Endothelial cell of umbilical vein (primary cell): ENCODE results near the gene OR52K1. TPM values are rescaled to one million over a fixed set of nuclear protein-coding genes. Genes with fewer than 3 reads are reported as not detected.

Experiments used
- BruUV-seq: library from RNA; stranded (reverse); fragments of 400-500 nt; replicated peaks from 2 replicates; lab custom pipeline; 2021; lab: Mats Ljungman, UMichigan
- CTCF ChIA-PET: fragments of 300-600, 350-600 bp; sonication (Branson Sonifier 250); formaldehyde crosslinking; loops from one replicate; lab custom pipeline; 2021; ENCODE audit warnings: antibody characterized with exemption, inconsistent platforms; lab: Charles Lee
- POLR2A ChIA-PET: fragments of 300-600, 350-600 bp; sonication (Branson Sonifier 250); formaldehyde crosslinking; loops from one replicate; lab custom pipeline; 2021; ENCODE audit warnings: antibody characterized with exemption, inconsistent platforms; lab: Charles Lee
- DNase-seq: peaks from one replicate; pipeline ENCODE4 v3.0.0-alpha.2; 2011; ENCODE audit warnings: low read depth, low spot score
- FAIRE-seq: peaks from 2 replicates; lab custom pipeline; 2011; peaks lifted over from hg19 to GRCh38; lab: Jason Lieb, UNC
- H2AFZ ChIP-seq: 2 replicates; pipeline ENCODE4 v1.6.0; 2012; ENCODE audit warnings: low read depth, low read length, control low read depth, inconsistent platforms
- H3K27ac ChIP-seq: 2 replicates; pipeline ENCODE4 v1.5.1; 2011; ENCODE audit warnings: low read depth, mild to moderate bottlenecking, control low read depth, low read length, moderate library complexity; ENCODE audit not compliant: insufficient read depth
- H3K27me3 ChIP-seq, 2 experiments: 2 replicates each; pipeline versions ENCODE4 v1.6.0 to v1.6.1; 2011; ENCODE audit warnings: low read length in 2 of 2, mixed read lengths in 1 of 2; ENCODE audit not compliant: control insufficient read depth in 2 of 2, insufficient read depth in 2 of 2
- H3K36me3 ChIP-seq, 2 experiments: 2 replicates in 1 of 2; 3 replicates in 1 of 2; pipeline ENCODE4 v1.5.1; 2011; ENCODE audit warnings: low read length in 2 of 2, mild to moderate bottlenecking in 1 of 2, moderate library complexity in 1 of 2; ENCODE audit not compliant: control insufficient read depth in 2 of 2, insufficient read depth in 2 of 2; ENCODE audit errors: extremely low read depth in 1 of 2
- H3K4me1 ChIP-seq: 3 replicates; pipeline ENCODE4 v1.5.1; 2011; ENCODE audit warnings: mild to moderate bottlenecking, low read length; ENCODE audit not compliant: control insufficient read depth, insufficient read depth; ENCODE audit errors: extremely low read depth
- H3K4me2 ChIP-seq: 2 replicates; pipeline ENCODE4 v1.6.1; 2011; ENCODE audit warnings: low read length, control low read depth, mixed read lengths; ENCODE audit not compliant: insufficient read depth
- H3K4me3 ChIP-seq, 3 experiments: fragments of 200-600 bp in 1 of 3; sonication (generic), shearing (Covaris generic) in 1 of 3; replicated peaks in 1 of 3; 2 replicates each; pipeline ENCODE4 v1.5.1; 2011 to 2016; ENCODE audit warnings: control low read depth in 3 of 3, low read length in 3 of 3, mild to moderate bottlenecking in 2 of 3, inconsistent platforms in 1 of 3, low read depth in 1 of 3, moderate library complexity in 1 of 3; ENCODE audit not compliant: insufficient read depth in 1 of 3
- H3K79me2 ChIP-seq: 2 replicates; pipeline ENCODE4 v1.6.0; 2012; ENCODE audit warnings: low read length, inconsistent platforms; ENCODE audit not compliant: control insufficient read depth, insufficient read depth
- H3K9ac ChIP-seq: replicated peaks from 2 replicates; pipeline ENCODE3; 2011; ENCODE audit warnings: low read length, control low read depth; ENCODE audit not compliant: insufficient read depth; ENCODE audit errors: extremely low read depth
- H3K9me1 ChIP-seq: replicated peaks from 3 replicates; pipeline ENCODE4 v1.6.0; 2011; ENCODE audit warnings: mild to moderate bottlenecking, low read length; ENCODE audit not compliant: control insufficient read depth, insufficient read depth; ENCODE audit errors: extremely low read depth
- H3K9me3 ChIP-seq: replicated peaks from 2 replicates; pipeline ENCODE4 v1.5.1; 2012; ENCODE audit warnings: low read length, inconsistent platforms; ENCODE audit not compliant: control insufficient read depth, insufficient read depth
- H4K20me1 ChIP-seq: replicated peaks from 2 replicates; pipeline ENCODE3; 2011; ENCODE audit warnings: mild to moderate bottlenecking, low read length; ENCODE audit not compliant: control insufficient read depth, insufficient read depth; ENCODE audit errors: extremely low read depth
- CTCF ChIP-seq, 2 donors: IDR thresholded peaks; 1 replicate in 1 of 2; 2 replicates in 1 of 2; pipeline ENCODE4 v1.5.1; 2011; ENCODE audit warnings: low read length in 2 of 2, mild to moderate bottlenecking in 2 of 2, moderate library complexity in 2 of 2, control low read depth in 1 of 2, inconsistent platforms in 1 of 2, low read depth in 1 of 2; ENCODE audit not compliant: insufficient read depth in 1 of 2; ENCODE audit errors: extremely low read depth in 1 of 2
- EZH2 ChIP-seq: IDR thresholded peaks from 2 replicates; pipeline ENCODE4 v1.6.1; 2012; ENCODE audit warnings: borderline replicate concordance, low read depth, mild to moderate bottlenecking, moderate library complexity, low read length, inconsistent platforms; ENCODE audit not compliant: severe bottlenecking
- FOS ChIP-seq: IDR thresholded peaks from 2 replicates; pipeline ENCODE4 v1.6.1; 2011; ENCODE audit warnings: mild to moderate bottlenecking, low read length, moderate library complexity, borderline replicate concordance; ENCODE audit not compliant: insufficient read depth
- JUN ChIP-seq: IDR thresholded peaks from 2 replicates; pipeline ENCODE4 v1.6.1; 2011; ENCODE audit warnings: borderline replicate concordance, low read depth; ENCODE audit not compliant: insufficient read length, insufficient read depth
- MAX ChIP-seq: IDR thresholded peaks from 2 replicates; pipeline ENCODE4 v1.6.1; 2011; ENCODE audit not compliant: insufficient read depth, insufficient read length
- MYC ChIP-seq: IDR thresholded peaks from one replicate; pipeline ENCODE4 v1.6.1; 2011; ENCODE audit warnings: mild to moderate bottlenecking, low read depth, low read length
- POLR2A ChIP-seq: IDR thresholded peaks from 2 replicates; pipeline ENCODE4 v1.6.1; 2012; ENCODE audit warnings: low read depth, mild to moderate bottlenecking, control low read depth, low read length
- POLR2AphosphoS5 ChIP-seq: IDR thresholded peaks from 2 replicates; pipeline ENCODE4 v1.6.1; 2012; ENCODE audit warnings: low read depth, mild to moderate bottlenecking, control low read depth, low read length, moderate library complexity; ENCODE audit not compliant: insufficient read depth
- dilution Hi-C: fragments of 300-500 bp; cut with MboI; formaldehyde crosslinking; loops from one replicate; pipeline ENCODE4 v1.15.0; 2019; ENCODE audit warnings: low sequenced_read_pairs; ENCODE audit not compliant: extremely low pct_ligation_motif_present
- intact Hi-C: fragments of 100-400 bp; cut with micrococcal nuclease; formaldehyde crosslinking; loops from one replicate; pipeline ENCODE4 v1.10.0; 2022
- polyA plus RNA-seq, 4 experiments: library from polyadenylated mRNA; depleted of rRNA in 3 of 4; stranded (reverse) in 3 of 4; unstranded in 1 of 4; fragments of >200 nt; gene quantifications; 2 replicates each; pipeline versions ENCODE4 v1.2.1 to v1.2.3, GENCODE V29; 2011 to 2012; ENCODE audit warnings: missing spikeins in 1 of 4
- total RNA-seq: library from RNA; stranded (reverse); gene quantifications from 2 replicates; pipeline ENCODE4 v1.2.3, GENCODE V29; 2021

Gene OR52K1
- total and polyA plus RNA-seq, 2 donors (not counting 3 experiments of a cell fraction or from before 2014, with no cell fraction given) = not detected

- CTCF ChIA-PET = no interaction called here
Observed at GRCh38 chr11:4466131-4466870, 16.1 kb upstream of the OR52K1 start.

GRCh38 chr11:4466871-4467442 is 15.5 kb upstream of the OR52K1 start:
- FAIRE-seq = no peak
- no peak overlapping the region for H3K27ac ChIP-seq
- intact Hi-C loops = no loop called here

More at GRCh38 chr11:4466131-4466870, 16.1 kb upstream of the OR52K1 start:
- no peak for FAIRE-seq
- Histone ChIP-seq H3K27ac (no peak overlapping the region), H3K4me3 (no peak overlapping the region), H2AFZ (no peak overlapping the region), H3K9me3 (no peaks in the 10 kb centered on the region), H3K9me1 (no peaks in the 10 kb centered on the region), H4K20me1 (no peaks in the 10 kb centered on the region), H3K4me2 (no peak overlapping the region), H3K79me2 (no peaks in the 10 kb centered on the region), H3K36me3 (no peaks in the 10 kb centered on the region), H3K4me1 (no peaks in the 10 kb centered on the region), H3K9ac (no peak overlapping the region), H3K27me3 (no peaks in the 10 kb centered on the region)
- BruUV-seq = no TSS peak
- POLR2A ChIA-PET = no interaction called here
- intact Hi-C loops (no loop called here), dilution Hi-C loops (no loop called here)
- no peak for TF ChIP-seq JUN
- no peak for TF ChIP-seq MYC
- no peak for TF ChIP-seq EZH2
- no peak for TF ChIP-seq MAX
- no peak for TF ChIP-seq POLR2A
- TF ChIP-seq FOS = no peak
- no peak for DNase-seq

More at GRCh38 chr11:4466871-4467442, 15.5 kb upstream of the OR52K1 start:
- Histone ChIP-seq H3K4me2 (no peak overlapping the region), H4K20me1 (no peaks in the 10 kb centered on the region), H3K4me3 (no peak overlapping the region), H3K27me3 (peaks cover 0 to 4% of the 10 kb centered on the region in 2 experiments), H2AFZ (no peak overlapping the region), H3K9me3 (no peaks in the 10 kb centered on the region), H3K79me2 (no peaks in the 10 kb centered on the region), H3K9me1 (no peaks in the 10 kb centered on the region), H3K9ac (no peak overlapping the region), H3K36me3 (no peaks in the 10 kb centered on the region), H3K4me1 (no peaks in the 10 kb centered on the region)
- dilution Hi-C loops = no loop called here
- POLR2A ChIA-PET = no interaction called here
- CTCF ChIA-PET = no interaction called here
- no peak for TF ChIP-seq CTCF (IDR thresholded peaks at IDR 0.05; ENCODE audit: extremely low read depth in 1 of 2, insufficient read depth in 1 of 2, low read depth in 1 of 2, low read length in 2 of 2)
- no peak for TF ChIP-seq POLR2AphosphoS5
- DNase-seq = no peak
- no TSS peak for BruUV-seq
